HG03095 (cell line): Measurements from ENCODE around the gene STX16.

ENCODE experiments used
- ATAC-seq: cut with Tn5 transposase; IDR thresholded peaks from one replicate; pipeline ENCODE4 v1.9.1; 2021; ENCODE audit warnings: moderate library complexity; ENCODE audit not compliant: unreplicated experiment

STX16 gene

GRCh38 chr20:58673119-58673518, 22.0 kb downstream of the STX16 start:
- no peak for ATAC-seq

DNA sequence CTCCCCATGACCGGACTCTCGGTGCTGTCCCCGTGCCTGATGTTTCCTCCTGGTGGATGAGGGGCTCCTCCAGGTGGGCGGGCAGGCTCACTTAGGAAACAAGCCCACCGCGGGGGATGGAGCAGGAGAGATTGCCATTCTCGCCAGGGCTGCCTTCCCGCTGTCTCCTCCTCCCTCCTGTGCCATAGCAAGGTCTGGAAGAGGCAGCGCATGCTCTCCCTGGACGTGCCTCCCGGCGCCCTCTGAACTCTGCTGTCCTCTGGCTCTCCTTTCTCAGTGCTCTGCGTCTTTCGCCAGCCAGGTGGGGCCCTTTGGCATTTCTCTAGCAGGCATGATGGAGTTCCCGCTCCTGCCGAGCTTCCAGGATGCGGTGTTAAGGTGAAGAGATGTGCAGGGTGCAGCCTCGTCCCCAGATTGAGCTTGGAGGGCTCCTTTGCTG, 24.1 kb downstream of the STX16 start:
- ATAC-seq: no peak

- no peak for ATAC-seq
Measured at GRCh38 chr20:58675641-58676040, 24.6 kb downstream of the STX16 start.

- no peak for ATAC-seq
Measured at GRCh38 chr20:58676161-58676560, 25.1 kb downstream of the STX16 start.

DNA sequence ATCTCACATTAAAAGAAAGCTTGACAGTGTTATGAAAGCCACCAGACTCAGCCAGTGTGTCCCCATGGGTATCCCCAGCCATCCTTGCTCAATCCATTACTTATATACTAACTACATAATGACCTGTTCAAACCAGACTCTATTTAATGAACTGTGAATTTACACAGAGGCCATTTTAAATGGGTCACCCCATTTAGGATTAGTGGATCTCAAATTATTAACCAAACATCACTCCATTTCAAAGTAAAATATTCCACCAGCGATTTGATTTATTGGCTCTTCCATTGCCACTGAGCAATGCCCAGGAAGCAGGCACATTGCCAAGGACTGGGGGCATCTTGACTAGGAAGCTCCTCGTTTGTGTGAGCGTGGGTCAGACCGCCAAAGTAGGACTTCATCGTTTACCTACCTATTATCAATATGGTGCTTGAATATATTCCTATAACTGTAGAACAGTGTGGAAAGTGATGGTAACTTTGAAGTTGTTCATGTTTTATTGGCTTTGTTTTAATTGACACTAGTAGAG, 26.1 kb downstream of the STX16 start:
- no peak for ATAC-seq

GRCh38 chr20:58677808-58678207, 26.7 kb downstream of the STX16 start:
- ATAC-seq: no peak

GRCh38 chr20:58678806-58679205, 27.7 kb downstream of the STX16 start:
- ATAC-seq: no peak

GRCh38 chr20:58682656-58683531, 31.8 kb downstream of the STX16 start:
- no peak for ATAC-seq

- no peak for ATAC-seq
Measured at GRCh38 chr20:58684291-58684690, 33.2 kb downstream of the STX16 start.

DNA sequence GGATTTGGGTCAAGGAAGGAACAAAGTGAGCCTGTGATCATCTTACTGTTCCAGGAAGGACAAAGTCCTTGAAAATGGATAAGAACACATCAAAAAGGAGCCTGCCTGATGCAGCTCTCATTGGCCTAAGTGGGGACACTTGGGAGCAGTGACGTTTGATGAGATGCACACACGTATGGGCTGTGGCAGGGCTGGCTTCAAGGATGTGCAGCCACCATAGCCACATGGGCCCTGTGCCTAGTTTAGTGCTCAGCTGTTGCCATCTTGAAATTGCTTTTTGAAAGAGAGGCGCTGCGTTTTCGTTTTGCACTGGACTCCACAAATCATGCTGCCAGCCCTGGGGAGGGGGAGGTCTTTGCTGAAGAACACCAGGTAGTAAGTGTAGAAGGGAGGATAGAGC, 34.9 kb downstream of the STX16 start:
- ATAC-seq: no peak

- no peak for ATAC-seq
Measured at GRCh38 chr20:58688414-58688813, 37.3 kb downstream of the STX16 start.

- no peak for ATAC-seq
Measured at GRCh38 chr20:58688840-58689239, 37.8 kb downstream of the STX16 start.

DNA sequence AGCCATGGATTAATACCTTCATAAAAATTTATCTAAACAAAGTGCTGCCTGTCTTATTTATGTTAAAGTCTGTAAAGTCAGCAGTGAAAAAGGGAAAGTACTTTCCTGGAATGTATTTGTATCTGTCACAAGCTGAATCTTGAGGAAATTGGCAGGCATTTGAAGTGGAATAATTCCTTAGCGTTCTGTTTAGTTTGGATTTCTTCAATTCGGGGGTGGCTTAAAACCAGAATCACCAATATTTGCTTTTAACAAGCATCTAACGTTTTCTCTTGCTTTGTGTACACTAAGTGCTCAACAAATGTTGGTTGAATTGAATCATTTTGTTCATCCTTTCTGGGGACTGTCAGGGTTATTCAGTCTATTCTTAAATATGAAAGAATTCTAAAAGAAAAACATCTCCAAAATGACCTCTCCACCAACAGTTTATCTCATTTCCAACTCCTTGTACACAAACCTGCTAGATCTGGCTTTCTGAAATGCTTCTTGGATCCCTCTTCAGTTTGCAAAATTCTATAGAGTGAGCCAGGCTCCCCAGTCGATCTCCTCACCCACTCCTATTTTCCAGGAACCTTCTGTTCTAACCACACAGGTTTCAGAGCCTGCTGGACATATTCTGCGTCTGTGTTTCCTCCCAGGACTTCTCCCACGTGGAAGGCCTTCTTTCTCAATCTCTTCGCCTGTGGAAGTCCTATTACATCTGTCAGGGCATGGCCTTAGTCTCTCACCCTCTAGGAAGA, 39.5 kb downstream of the STX16 start:
- no peak for ATAC-seq

GRCh38 chr20:58691773-58692578, 40.9 kb downstream of the STX16 start:
- ATAC-seq: no peak

GRCh38 chr20:58692579-58693225, 41.6 kb downstream of the STX16 start, which contains the start of gene NPEPL1:
NPEPL1 (plus strand) TSS chr20:58692800; CDS start chr20:58692901, 101 bp downstream.
- ATAC-seq: peak; percentile 88

GRCh38 chr20:58693226-58694006, 42.3 kb downstream of the STX16 start:
- peak; percentile 19 for ATAC-seq

DNA sequence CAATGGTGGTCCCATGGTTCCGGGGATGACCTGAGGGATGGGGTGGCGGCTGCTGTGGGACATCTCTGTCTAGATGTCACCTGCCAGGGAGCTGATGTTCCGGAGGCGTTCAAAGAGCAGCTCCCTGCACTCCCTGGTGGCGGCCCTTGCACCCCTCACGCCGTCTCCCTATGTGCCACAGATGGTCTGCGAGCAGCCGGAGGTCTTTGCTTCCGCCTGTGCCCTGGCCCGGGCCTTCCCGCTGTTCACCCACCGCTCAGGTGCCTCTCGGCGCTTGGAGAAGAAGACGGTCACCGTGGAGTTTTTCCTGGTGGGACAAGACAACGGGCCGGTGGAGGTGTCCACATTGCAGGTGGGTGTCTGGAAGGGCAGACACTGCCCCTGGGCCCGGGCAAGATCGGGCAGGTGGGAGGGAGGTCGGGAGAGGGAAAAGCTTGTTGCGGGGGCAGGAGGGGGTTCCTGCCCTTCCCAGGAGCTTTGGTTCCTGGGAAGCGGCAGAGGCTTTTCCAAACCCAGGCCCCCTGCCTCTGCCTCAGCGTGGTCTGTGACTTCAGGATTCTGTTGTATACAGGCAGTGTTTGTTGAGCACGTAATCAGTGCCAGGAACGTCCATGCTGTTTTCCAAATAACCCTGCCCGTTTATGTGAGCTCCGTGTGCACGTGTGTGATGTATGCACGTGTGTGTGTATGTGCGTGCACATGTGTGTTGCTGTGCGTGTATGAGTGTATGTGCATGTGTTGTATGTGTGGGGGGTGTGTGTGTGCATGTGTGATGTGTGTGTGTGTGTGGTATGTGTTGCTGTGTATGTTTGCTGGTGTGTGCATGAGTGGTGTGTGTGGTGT, 43.4 kb downstream of the STX16 start:
- no peak for ATAC-seq

GRCh38 chr20:58695084-58695722, 44.1 kb downstream of the STX16 start:
- no peak for ATAC-seq
